Vagina (tissue), 2 donors: Measurements from ENCODE around the gene RPS14.

Source experiments
- POLR2AphosphoS5 ChIP-seq, 2 donors: sonication (generic); formaldehyde crosslinking; IDR thresholded peaks; one replicate each; pipeline ENCODE4 v1.9.0; 2017; ENCODE audit warnings: antibody characterized with exemption in 2 of 2, mild to moderate bottlenecking in 2 of 2, low read depth in 1 of 2; ENCODE audit not compliant: insufficient read depth in 1 of 2
- TF ChIP-seq, protein P1 (sequence below), 3 experiments: fragments of 450-650 bp in 2 of 3; fragments of 200-600 bp in 1 of 3; sonication (generic) in 1 of 3; IDR thresholded peaks; one replicate each; pipeline ENCODE4 v1.5.1; 2017 to 2019; ENCODE audit warnings: antibody characterized with exemption in 3 of 3, mild to moderate bottlenecking in 2 of 3, moderate library complexity in 2 of 3

DNA sequence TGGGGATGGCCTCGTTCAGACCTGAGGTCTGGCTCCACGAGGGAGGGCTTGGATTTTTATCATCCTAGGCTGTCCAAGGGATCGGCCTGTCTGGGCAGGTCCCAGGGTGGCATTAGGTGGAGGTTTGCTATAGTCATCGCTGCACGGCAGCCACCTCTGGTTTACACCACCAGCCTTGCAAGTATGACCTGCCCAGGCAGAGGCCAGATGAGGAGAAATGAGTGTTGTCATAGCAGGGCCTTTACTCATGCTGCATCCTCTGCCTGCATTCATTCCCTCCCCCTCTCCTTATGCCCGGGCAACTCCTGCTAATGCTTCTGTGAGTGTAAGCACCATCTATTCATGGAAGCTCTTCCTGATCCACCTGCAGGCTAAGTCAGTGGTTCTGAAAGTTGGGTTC lies 43.1 kb upstream of the RPS14 start:
- TF ChIP-seq, protein P1, sequence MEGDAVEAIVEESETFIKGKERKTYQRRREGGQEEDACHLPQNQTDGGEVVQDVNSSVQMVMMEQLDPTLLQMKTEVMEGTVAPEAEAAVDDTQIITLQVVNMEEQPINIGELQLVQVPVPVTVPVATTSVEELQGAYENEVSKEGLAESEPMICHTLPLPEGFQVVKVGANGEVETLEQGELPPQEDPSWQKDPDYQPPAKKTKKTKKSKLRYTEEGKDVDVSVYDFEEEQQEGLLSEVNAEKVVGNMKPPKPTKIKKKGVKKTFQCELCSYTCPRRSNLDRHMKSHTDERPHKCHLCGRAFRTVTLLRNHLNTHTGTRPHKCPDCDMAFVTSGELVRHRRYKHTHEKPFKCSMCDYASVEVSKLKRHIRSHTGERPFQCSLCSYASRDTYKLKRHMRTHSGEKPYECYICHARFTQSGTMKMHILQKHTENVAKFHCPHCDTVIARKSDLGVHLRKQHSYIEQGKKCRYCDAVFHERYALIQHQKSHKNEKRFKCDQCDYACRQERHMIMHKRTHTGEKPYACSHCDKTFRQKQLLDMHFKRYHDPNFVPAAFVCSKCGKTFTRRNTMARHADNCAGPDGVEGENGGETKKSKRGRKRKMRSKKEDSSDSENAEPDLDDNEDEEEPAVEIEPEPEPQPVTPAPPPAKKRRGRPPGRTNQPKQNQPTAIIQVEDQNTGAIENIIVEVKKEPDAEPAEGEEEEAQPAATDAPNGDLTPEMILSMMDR (IDR thresholded peaks at IDR 0.05) = no peak
- peak; percentile 31 to 67 for TF ChIP-seq POLR2AphosphoS5 (IDR thresholded peaks at IDR 0.05; ENCODE audit: insufficient read depth in 1 of 2, low read depth in 1 of 2)
